ENCODE measurements around the gene GNAT2. TPM values are rescaled to one million over a fixed set of nuclear protein-coding genes. Genes with fewer than 3 reads are reported as not detected.

GNAT2 gene
- total RNA-seq, 1 experiment from 2014 or later, result 0.20 TPM

GRCh38 chr1:109659997-109660690, 40.7 kb upstream of the GNAT2 start:
- Histone ChIP-seq H3K9me3 (ENCODE audit: control insufficient read depth, low read depth, low read length) (no peaks in the 10 kb centered on the region), H3K4me2 (ENCODE audit: insufficient read depth, insufficient read length, low read length) (no peak overlapping the region), H2BK120ac (ENCODE audit: low read depth, low read length, poor library complexity, severe bottlenecking) (no peak overlapping the region), H2BK12ac (ENCODE audit: insufficient read length, low read depth, low read length) (no peak overlapping the region), H3K18ac (ENCODE audit: insufficient read length, low read depth, low read length) (no peak overlapping the region), H3T11ph (ENCODE audit: low read length) (no peak overlapping the region), H3K4ac (ENCODE audit: low read depth, low read length) (no peak overlapping the region), H3K23me2 (ENCODE audit: insufficient read length, low read depth, low read length, poor library complexity, severe bottlenecking) (peaks cover 4% of the 10 kb centered on the region), H4K5ac (ENCODE audit: insufficient read length, low read depth, low read length) (no peak overlapping the region), H3K9ac (ENCODE audit: extremely low read depth, insufficient read length, low read length) (no peak overlapping the region), H3K79me1 (ENCODE audit: insufficient read depth, low read depth, low read length, poor library complexity, severe bottlenecking) (no peaks in the 10 kb centered on the region), H3K79me2 (ENCODE audit: insufficient read depth, low read length) (no peaks in the 10 kb centered on the region), H3K56ac (ENCODE audit: insufficient read length, low read depth, low read length) (no peak overlapping the region), H3K4me1 (ENCODE audit: insufficient read depth, low read length) (no peaks in the 10 kb centered on the region), H4K8ac (replicated peaks; ENCODE audit: insufficient read length, low read depth, low read length) (no peak overlapping the region), H2BK5ac (ENCODE audit: insufficient read length, low read length) (no peak overlapping the region), H3K27ac (ENCODE audit: insufficient read length, low read depth, low read length) (no peak overlapping the region), H3K23ac (ENCODE audit: insufficient read length, low read depth, low read length) (no peak overlapping the region), H2AFZ (ENCODE audit: low read length) (no peak overlapping the region), H3K27me3 (ENCODE audit: insufficient read depth, low read length) (no peaks in the 10 kb centered on the region), H2BK15ac (ENCODE audit: low read depth, low read length) (no peak overlapping the region), H4K91ac (ENCODE audit: insufficient read length, low read depth, low read length) (no peak overlapping the region), H2AK5ac (ENCODE audit: insufficient read length, low read length) (no peak overlapping the region), H3K14ac (ENCODE audit: insufficient read depth, low read length) (no peak overlapping the region), H2BK20ac (ENCODE audit: low read depth, low read length, poor library complexity, severe bottlenecking) (no peak overlapping the region), H4K20me1 (ENCODE audit: control insufficient read depth, insufficient read depth, insufficient read length) (no peaks in the 10 kb centered on the region)
- no peak for TF ChIP-seq CTCF (conservative IDR thresholded peaks at IDR 0.05)
- no CpG with 5 or more reads among the region's 5 CpGs for WGBS (ENCODE audit: extremely low coverage, insufficient read length, low lambda C conversion rate)
- no peak for DNase-seq
- H3K4me1 Mint-ChIP-seq, result peaks cover 1 to 8% of the 10 kb centered on the region in 2 experiments; a peak in 3 of 4 replicates
- H3K9me3 Mint-ChIP-seq, result no peaks in the 10 kb centered on the region
- 0 out of 7 replicates have a peak overlapping the region, but pooled peaks of 1 of the 3 experiments have one; percentile 35 for H3K27ac Mint-ChIP-seq
- H3K27me3 Mint-ChIP-seq (ENCODE audit: low read depth), result peaks cover 3% of the 10 kb centered on the region
- no peak overlapping the region for H3K4me3 Mint-ChIP-seq
- no peaks in the 10 kb centered on the region for H3K36me3 Mint-ChIP-seq (ENCODE audit: insufficient read depth in 1 of 3, low read depth in 3 of 3)
